Measurements from ENCODE around the gene OXCT1.
"Not testable (repeated sequence)": the region's sequence is repeated elsewhere in the genome, so short reads cannot be mapped to it uniquely, and the experiment has no call there.

Gene OXCT1

GRCh38 chr5:41874512-41875060 is 4.4 kb upstream of the OXCT1 start:
- no peak for DNase-seq (ENCODE audit: low read depth)

GRCh38 chr5:41871852-41872251 is 1.6 kb upstream of the OXCT1 start:
- DNase-seq (ENCODE audit: low read depth) = no peak

GRCh38 chr5:41870627-41871048 is 413 bp upstream of the OXCT1 start:
- DNase-seq (ENCODE audit: low read depth) = no peak

GRCh38 chr5:41869151-41869723 is 988 bp downstream of the OXCT1 start:
- peak; percentile 15 for DNase-seq (ENCODE audit: low read depth)

- peak; percentile 16 for DNase-seq (ENCODE audit: low read depth)
Measured at GRCh38 chr5:41863871-41864486, 6.2 kb downstream of the OXCT1 start.

GRCh38 chr5:41858890-41859289 is 11.3 kb downstream of the OXCT1 start:
- DNase-seq (ENCODE audit: low read depth) = no peak

- DNase-seq (ENCODE audit: low read depth) = no peak
Measured at GRCh38 chr5:41857989-41858388, 12.2 kb downstream of the OXCT1 start.

GRCh38 chr5:41856644-41857491 is 13.4 kb downstream of the OXCT1 start:
- DNase-seq (ENCODE audit: low read depth) = peak; percentile 57

GRCh38 chr5:41852293-41852692 is 17.9 kb downstream of the OXCT1 start:
- no peak for DNase-seq (ENCODE audit: low read depth)

- DNase-seq (ENCODE audit: low read depth) = no peak
Measured at GRCh38 chr5:41851116-41851515, 19.1 kb downstream of the OXCT1 start.

- DNase-seq (ENCODE audit: low read depth) = no peak
Measured at GRCh38 chr5:41848983-41849382, 21.2 kb downstream of the OXCT1 start.

GRCh38 chr5:41845751-41846150 is 24.5 kb downstream of the OXCT1 start:
- DNase-seq (ENCODE audit: low read depth) = not testable (repeated sequence)

GRCh38 chr5:41844502-41844901 is 25.7 kb downstream of the OXCT1 start:
- DNase-seq (ENCODE audit: low read depth) = no peak

GRCh38 chr5:41843456-41844370 is 26.5 kb downstream of the OXCT1 start:
- DNase-seq (ENCODE audit: low read depth) = peak; percentile 67

GRCh38 chr5:41842777-41843176 is 27.4 kb downstream of the OXCT1 start:
- DNase-seq (ENCODE audit: low read depth) = no peak

- DNase-seq (ENCODE audit: low read depth) = no peak
Measured at GRCh38 chr5:41841325-41841724, 28.9 kb downstream of the OXCT1 start.

GRCh38 chr5:41840251-41840650 is 30.0 kb downstream of the OXCT1 start:
- no peak for DNase-seq (ENCODE audit: low read depth)

GRCh38 chr5:41837793-41838192 is 32.4 kb downstream of the OXCT1 start:
- DNase-seq (ENCODE audit: low read depth) = no peak

GRCh38 chr5:41835645-41836044 is 34.6 kb downstream of the OXCT1 start:
- DNase-seq (ENCODE audit: low read depth) = peak; percentile 81

- DNase-seq (ENCODE audit: low read depth) = no peak
Measured at GRCh38 chr5:41834506-41834905, 35.7 kb downstream of the OXCT1 start.

GRCh38 chr5:41832430-41832829 is 37.8 kb downstream of the OXCT1 start:
- DNase-seq (ENCODE audit: low read depth) = no peak

GRCh38 chr5:41831155-41831554 is 39.1 kb downstream of the OXCT1 start:
- DNase-seq (ENCODE audit: low read depth) = no peak

Measured in amniotic epithelial cell (primary cell).